Ovary (tissue), 3 donors: ENCODE data around the gene KEL.

ENCODE experiments used
- POLR2A ChIP-seq: fragments of 450-650 bp; IDR thresholded peaks from one replicate; pipeline ENCODE4 v1.6.1; 2017; ENCODE audit warnings: antibody characterized with exemption, mild to moderate bottlenecking, moderate library complexity
- TF ChIP-seq, protein P1 (sequence below), 3 donors: fragments of 450-650 bp in 2 of 3; fragments of 200-600 bp in 1 of 3; IDR thresholded peaks; one replicate each; pipeline versions ENCODE4 v1.5.1 to v1.8.0; 2016 to 2022; ENCODE audit warnings: antibody characterized with exemption in 3 of 3, mild to moderate bottlenecking in 1 of 3
- donor health status: DM: no; HTN: no; CAD: no.

- TF ChIP-seq, protein P1, sequence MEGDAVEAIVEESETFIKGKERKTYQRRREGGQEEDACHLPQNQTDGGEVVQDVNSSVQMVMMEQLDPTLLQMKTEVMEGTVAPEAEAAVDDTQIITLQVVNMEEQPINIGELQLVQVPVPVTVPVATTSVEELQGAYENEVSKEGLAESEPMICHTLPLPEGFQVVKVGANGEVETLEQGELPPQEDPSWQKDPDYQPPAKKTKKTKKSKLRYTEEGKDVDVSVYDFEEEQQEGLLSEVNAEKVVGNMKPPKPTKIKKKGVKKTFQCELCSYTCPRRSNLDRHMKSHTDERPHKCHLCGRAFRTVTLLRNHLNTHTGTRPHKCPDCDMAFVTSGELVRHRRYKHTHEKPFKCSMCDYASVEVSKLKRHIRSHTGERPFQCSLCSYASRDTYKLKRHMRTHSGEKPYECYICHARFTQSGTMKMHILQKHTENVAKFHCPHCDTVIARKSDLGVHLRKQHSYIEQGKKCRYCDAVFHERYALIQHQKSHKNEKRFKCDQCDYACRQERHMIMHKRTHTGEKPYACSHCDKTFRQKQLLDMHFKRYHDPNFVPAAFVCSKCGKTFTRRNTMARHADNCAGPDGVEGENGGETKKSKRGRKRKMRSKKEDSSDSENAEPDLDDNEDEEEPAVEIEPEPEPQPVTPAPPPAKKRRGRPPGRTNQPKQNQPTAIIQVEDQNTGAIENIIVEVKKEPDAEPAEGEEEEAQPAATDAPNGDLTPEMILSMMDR (IDR thresholded peaks at IDR 0.05): no peak
- TF ChIP-seq POLR2A: no peak
These were observed 31.9 kb downstream of the KEL start for GRCh38 chr7:142930126-142930730.
